ENCODE data around the gene SUN1.
A peak's percentile ranks its signal among the peaks of the same experiment; 100 is the strongest.

The SUN1 gene

DNA sequence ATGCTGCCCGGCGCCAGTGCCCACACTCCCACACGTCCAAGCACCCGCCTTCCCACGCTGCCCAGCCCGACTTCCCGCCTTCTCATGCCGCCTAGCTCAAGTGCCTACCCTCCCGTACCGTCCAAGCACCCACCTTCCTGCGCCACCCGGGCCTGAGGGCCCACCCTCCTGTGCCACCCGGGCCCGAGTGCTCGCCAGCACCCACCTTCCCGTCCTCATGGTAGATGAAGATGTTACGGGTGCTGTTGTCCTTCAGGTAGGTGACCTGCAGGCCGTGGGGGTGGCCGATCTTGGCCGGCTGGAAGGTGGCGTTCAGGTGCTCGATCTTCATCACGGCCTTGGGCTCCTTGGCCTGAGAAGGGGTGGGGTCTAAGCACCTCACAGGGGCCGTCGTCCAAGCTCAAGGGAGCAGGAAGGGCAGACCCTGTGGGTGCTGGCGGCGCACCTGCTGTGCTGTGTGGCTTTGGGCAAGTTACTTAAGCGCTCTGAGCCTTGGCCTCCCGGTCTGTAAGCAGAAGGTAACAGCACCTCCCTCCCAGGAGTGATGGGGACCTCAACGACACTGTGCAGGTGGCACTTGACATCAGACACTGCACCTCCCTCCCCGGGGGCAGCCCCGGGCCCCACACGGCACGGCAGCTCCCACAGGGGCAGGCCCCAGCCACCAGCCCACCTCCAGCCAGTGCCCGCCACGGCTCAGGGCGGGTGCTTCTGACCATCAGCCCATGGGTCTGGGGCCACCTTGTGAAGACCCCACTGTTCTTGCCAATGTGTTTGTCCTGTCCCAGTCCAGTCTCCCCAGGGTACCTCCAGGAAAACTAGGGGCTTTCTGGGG is 71.9 kb downstream of the SUN1 start:
- no peak for DNase-seq (ENCODE audit: low read depth in 2 of 3, low spot score in 2 of 3)

DNA sequence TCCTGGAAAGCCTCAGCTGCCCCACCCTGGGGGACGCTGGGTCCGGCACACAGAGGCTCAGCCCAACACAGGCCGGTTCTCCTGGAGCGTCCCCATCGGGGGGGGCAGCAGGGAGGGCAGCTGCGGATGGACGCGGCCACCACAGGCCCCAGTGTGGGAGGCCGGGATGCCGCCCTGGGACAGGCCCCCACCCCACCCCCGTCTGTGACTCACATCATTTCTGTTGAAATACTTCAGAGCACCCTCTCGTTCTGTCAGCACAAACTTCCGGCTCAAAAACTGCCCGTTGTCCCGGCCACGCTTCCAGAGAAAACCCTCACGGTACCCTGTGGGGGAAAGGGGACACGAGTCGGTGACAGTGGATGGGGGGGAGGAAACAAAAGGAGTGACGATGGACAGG is 72.6 kb downstream of the SUN1 start:
- DNase-seq (ENCODE audit: low read depth in 2 of 3, low spot score in 2 of 3), result no peak

DNA sequence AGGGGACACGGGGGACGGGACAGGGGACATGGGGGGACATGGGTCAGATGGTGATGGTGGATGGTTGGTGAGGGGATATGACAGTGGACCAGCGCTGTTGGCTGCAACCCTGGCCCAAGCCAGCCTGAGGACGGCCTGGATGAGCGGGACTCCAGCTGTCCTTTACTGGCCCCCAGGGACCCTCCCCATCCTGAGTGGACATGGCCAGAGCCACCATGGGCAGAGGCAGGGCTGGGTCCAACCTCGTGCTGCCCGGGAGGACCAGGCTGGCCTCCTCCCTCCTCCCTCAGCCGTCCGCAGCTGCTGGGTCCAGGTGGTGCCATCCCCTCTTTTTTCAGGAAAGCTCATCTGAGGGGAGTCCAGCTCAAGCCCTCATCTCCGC is 74.5 kb downstream of the SUN1 start:
- DNase-seq (ENCODE audit: low read depth in 2 of 3, low spot score in 2 of 3), result no peak

DNA sequence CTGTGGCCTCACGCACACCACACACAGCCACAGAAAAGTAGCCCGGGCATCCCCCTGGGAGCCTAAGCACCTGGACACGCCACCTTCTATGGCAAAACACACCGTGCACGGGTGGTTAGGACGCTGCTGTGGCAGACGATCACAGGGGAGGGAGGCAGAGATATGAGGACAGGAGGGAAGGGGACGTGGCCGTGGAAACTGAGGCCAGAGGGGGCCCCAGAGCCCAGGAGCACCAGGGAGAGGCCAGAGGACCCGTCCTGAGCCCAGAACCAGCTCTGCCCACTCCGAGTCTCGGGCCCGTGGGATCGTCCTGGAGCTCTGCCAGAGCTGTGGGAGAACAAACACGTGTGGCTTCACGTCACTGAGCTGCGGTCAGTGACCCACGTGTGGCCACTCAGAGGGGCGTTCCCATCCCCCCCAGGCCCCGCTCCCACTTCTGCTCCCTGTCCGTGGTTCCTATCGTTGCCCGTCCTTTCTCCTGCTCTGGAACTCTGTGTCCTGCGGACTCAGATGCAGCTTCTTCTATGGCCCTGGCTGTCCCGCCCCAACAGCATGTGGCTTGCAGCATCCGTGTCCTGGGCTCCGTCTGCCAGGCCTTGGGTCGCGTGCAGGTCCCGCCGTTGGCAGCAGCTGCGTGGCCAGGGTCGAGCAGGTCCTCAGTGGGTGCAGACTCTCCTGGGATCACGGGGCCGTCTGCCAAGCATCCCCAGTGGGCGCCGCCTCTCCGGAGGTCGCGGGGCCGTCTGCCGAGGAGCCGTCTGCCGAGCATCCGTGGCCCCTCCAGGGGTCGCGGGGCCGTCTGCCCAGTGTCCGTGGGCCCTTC is 75.1 kb downstream of the SUN1 start:
- DNase-seq (ENCODE audit: low read depth in 2 of 3, low spot score in 2 of 3), result no peak

GRCh38 chr7:908159-908581 is 75.9 kb downstream of the SUN1 start:
- no peak for DNase-seq (ENCODE audit: low read depth in 2 of 3, low spot score in 2 of 3)

DNA sequence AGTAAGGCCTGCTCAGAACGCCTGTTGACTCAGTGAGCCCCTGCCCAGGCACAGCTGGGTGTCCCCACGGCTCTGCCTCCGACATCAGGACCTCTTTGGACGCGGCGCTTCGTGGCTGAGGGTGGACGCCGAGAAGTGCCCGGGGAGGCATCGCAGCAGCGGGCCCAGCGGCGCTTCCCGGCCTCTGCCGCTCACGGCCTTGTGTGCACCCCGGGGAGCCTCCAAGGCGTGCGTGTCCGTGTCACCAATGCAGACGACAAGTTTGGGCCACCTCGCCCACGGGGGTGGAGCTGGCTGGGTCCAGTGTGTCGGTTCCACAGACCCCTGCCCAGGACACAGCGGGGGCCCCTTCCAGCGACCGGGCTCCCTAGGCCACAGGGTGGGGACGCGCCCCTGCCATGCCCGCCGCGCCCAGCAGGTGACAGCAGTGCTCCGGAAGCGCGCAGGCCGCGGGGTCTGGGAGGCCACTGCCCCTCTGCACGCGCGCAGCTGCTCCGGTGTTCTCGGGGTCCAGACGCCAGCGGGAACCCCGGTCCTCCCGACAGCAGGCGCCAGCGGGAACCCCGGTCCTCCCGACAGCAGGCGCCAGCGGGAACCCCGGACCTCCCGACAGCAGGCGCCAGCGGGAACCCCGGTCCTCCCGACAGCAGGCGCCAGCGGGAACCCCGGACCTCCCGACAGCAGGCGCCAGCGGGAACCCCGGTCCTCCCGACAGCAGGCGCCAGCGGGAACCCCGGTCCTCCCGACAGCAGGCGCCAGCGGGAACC is 76.5 kb downstream of the SUN1 start:
- DNase-seq (ENCODE audit: low read depth in 2 of 3, low spot score in 2 of 3), result peak in 1 of 3 experiments; percentile 82

DNA sequence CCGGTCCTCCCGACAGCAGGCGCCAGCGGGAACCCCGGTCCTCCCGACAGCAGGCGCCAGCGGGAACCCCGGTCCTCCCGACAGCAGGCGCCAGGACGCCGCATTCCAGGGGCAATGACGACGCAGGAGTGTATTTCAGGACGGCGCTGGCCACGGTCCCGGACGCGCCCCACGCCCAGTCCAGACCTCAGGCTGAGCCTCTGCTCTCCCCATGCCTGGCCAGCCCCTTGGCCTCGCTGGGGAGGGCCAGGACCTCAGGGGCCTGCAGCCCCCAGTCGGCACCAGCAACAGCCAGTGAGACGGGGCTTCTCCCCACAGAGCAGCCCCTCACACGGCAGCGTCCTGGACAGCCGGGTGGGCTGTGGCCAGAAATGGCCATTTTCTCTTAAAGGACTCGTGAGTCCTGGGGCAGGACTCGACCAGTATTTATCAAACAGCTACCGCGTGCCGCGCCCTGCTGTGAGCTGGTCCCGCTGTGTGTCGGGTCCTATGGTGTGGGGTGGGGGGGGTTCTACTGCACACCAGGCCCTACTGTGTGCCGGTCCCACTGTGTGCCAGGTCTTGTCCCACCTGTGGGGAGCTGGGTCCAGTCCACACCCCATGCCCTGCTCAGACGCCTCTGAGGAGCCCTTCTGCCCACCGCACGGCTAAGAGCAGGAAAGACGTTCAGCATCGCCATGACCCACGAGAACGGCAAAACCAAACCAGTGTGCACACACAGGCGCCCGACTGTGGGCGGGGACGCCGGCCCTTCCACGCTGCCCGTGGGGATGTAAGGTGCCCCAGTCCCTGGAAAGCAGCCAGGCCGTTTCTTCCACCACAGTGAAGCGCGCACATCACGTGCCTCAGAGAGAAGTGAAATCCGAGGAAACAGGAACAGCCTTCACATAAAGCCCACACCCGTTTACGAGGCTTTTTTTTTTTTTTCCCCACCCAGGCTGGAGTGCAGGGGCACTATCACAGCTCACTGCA is 77.4 kb downstream of the SUN1 start:
- no peak for DNase-seq (ENCODE audit: low read depth in 2 of 3, low spot score in 2 of 3)

- DNase-seq (ENCODE audit: low read depth in 2 of 3, low spot score in 2 of 3), result no peak
These were observed 78.2 kb downstream of the SUN1 start for GRCh38 chr7:910441-910861.

DNA sequence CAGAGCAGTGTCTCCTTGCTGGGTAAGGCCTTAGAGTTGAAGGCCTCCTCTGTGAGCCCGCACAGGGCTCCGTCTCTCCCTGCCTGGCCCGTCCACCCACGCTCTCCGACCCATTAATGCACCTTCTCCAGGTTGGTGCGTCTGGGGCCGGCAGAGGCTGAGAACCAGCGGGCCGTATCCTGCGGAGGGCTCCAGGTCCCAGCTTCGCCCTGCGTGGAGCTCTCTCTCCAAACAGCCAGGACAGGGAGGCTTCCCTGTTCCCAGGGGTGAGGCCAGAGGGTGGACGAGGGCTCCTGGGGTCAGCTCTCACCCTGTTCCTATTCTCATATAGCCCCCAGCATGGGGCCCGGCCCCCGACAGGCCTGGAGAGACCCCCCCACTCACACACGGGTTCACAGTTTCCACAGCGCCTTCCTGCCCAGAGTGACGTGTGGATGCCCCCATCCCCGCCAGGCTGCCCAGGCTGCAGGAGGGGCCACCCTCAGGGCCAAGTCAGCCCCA is 78.7 kb downstream of the SUN1 start:
- DNase-seq (ENCODE audit: low read depth in 2 of 3, low spot score in 2 of 3), result no peak

DNA sequence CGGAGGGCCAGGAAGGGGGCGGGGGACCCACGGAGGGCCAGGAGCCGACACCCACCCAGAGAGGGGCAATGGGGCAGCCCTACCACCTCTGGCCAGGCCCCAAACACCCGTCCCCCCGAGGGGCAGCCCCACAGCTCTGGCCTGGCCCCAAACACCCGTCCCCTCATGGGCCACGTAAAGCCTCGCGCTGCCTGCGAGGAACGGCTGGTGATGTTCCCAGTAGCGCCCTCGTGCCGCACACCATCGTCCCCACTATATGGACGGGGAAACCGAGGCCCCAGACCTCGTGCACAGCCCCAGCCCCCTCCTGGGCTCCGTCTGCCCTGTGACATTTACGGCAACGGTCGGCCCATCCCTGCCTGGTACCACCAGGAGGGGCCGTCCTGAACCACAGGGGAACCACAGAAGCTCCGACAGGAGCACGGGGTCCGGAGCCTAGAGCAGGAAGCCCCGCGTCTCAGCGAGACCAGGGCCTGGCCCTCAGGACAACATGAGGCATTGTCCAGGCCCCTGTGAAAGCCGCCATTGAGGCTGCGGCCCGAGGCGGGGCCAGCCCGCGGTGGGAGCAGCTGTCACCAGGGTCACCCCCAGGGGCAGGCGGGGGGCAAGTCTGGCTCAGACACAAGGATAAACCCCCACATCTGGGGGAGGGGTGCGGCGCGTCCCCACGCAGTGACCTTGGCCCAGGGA is 79.7 kb downstream of the SUN1 start:
- DNase-seq (ENCODE audit: low read depth in 2 of 3, low spot score in 2 of 3), result no peak

- DNase-seq (ENCODE audit: low read depth in 2 of 3, low spot score in 2 of 3), result no peak
These were observed 81.7 kb downstream of the SUN1 start for GRCh38 chr7:913736-914520.

DNA sequence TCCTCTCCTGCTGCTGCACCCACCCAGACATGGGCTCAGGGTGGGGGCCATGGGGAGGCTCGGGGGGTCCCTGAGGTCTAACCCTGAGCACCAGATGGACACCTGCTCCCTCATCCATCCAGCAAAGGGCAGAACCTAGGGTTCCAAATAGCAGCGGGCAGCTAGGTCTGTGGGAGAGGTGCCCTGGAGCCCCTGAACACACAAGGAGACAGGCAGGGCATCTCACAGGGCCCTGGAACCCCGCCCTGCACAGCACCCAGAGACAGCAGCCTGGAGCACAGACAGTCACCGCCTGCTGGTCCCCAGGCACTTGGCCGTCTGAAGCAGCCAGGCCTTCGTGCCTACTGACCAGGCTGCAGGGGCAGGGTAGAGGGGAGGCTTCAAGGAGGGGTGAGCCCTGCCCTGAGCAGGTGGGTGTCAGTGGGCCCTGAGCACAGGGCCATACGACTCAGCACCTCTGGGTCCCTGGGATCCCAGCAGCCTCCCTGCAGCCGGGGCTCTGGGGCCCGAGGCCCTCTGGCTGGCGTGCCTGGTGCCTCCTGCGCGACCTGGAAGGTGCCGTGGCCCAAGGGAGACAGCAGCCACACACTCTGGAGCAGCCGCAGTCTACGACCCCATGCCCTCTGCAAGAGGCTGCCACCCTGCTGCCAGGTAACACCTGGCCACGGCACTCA is 82.4 kb downstream of the SUN1 start:
- DNase-seq (ENCODE audit: low read depth in 2 of 3, low spot score in 2 of 3), result no peak

- no peak for DNase-seq (ENCODE audit: low read depth in 2 of 3, low spot score in 2 of 3)
These were observed 83.3 kb downstream of the SUN1 start for GRCh38 chr7:915291-916218.

DNA sequence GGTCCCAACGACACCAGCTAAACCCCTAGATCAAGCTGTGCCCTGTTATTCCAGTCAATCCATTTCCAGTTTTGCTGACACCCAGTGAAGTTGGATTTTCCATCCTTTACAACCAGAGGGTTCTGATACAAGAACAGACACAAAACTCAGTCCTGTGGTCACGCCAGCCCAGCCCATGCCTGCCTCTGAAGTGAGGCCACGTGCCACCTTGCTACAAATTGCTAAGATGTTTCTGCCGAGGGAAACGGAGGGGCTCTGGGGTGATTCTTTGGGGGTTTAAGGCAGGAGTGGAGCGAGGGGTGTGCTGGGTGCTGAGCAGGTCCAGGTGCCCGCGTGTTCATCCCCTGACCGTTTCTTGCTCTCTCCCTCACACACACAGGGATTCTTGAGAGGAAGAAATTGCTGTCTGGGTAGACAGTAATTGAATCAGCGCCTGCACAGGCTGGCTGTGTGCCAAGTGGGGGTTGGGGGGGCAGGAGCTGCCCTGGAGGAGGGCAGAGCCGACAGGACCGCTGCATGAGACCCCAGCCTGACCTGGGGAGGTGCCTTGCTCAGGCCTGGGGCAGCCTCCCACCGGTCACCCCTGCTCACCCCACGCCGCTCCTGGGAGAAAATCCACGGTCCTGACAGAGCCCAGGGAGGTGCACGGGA is 84.1 kb downstream of the SUN1 start:
- DNase-seq (ENCODE audit: low read depth in 2 of 3, low spot score in 2 of 3), result no peak

DNA sequence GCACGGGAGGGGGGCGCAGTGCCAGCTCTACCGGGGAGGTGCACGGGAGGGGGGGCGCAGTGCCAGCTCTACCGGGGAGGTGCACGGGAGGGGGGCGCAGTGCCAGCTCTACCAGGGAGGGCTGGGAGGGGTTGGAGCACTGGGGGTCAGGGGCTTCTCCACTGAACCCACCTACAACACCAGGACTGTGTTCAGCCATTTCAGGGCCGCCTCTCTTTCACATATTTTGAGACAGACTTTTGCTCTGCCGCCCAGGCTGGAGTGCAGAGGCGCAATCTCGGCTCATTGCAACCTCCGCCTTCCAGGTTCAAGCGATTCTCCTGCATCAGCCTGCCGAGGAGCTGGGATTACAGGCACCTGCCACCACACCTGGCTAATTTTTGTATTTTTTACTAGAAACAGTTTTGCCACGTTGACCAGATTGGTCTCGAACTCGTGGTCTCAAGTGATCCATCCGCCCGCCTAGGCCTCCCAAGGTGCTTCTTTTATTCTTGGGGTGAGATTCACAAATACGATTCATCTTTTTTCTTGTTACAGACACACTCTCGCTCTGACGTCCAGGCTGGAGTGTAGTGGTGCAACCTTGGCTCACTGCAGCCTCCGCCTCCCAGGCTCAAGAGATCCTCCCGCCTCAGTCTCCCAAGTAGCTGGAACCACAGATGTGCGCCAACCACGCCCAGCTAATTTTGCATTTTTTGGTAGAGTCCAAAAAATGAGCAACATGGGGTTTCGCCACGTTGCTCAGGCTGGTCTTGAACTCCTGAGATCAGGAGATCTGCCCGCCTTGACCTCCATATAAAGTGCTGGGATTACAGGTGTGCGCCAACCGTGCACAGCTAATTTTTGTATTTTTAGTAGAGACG is 85.2 kb downstream of the SUN1 start:
- DNase-seq (ENCODE audit: low read depth in 2 of 3, low spot score in 2 of 3), result no peak

- no peak for DNase-seq (ENCODE audit: low read depth in 2 of 3, low spot score in 2 of 3)
These were observed 85.8 kb downstream of the SUN1 start for GRCh38 chr7:918118-918425.

Data from activated CD8-positive, alpha-beta memory T cell treated with anti-CD3 and anti-CD28 coated beads for 48 hours (primary cell).